ENCODE data around the gene PPARA. TPM values are rescaled to one million over a fixed set of nuclear protein-coding genes. Genes with fewer than 3 reads are reported as not detected.

PPARA gene
- total RNA-seq, 1 experiment from 2014 or later = 14.5 TPM

GRCh38 chr22:46113110-46113909 lies 37.0 kb upstream of the PPARA start:
- ChIA-PET CTCF (interaction anchor here (10.7 kb wide), 1 partner anchor 107 kb away, joined by 151 read pairs; no protein-coding TSS in a partner anchor), RAD21 (ENCODE audit: low non-redundant PET in 1 of 2, low total read pairs in 2 of 2, uncharacterized antibody in 2 of 2, unreplicated experiment in 2 of 2) (no interaction called here), POLR2A (interaction anchor here (1.5 kb wide), 1 partner anchor 107 kb away, joined by 3 read pairs; no protein-coding TSS in a partner anchor)
- no peak for ATAC-seq
- Histone ChIP-seq H3K27me3 (ENCODE audit: insufficient read depth, low read length) (no peaks in the 10 kb centered on the region), H3K4me2 (ENCODE audit: low read length) (no peak overlapping the region), H4K20me1 (ENCODE audit: insufficient read depth) (no peaks in the 10 kb centered on the region), H3K9me3 (ENCODE audit: control insufficient read depth in 1 of 2, insufficient read depth in 1 of 2, low read depth in 1 of 2, low read length in 2 of 2) (no peaks in the 10 kb centered on the region), H3K4me1 (ENCODE audit: control insufficient read depth in 1 of 2, insufficient read depth in 2 of 2, low read length in 2 of 2) (peaks cover 10 to 51% of the 10 kb centered on the region in 2 experiments; a peak in 3 of 4 replicates), H2AFZ (ENCODE audit: low read depth, low read length, poor library complexity, severe bottlenecking) (no peak overlapping the region), H3K36me3 (ENCODE audit: control insufficient read depth in 1 of 2, insufficient read depth in 2 of 2, low read length in 2 of 2) (peaks cover 5 to 23% of the 10 kb centered on the region in 2 experiments; a peak in 3 of 4 replicates), H3K4me3 (replicated peaks in 1 of 2; ENCODE audit: low read depth in 1 of 2, low read length in 2 of 2) (no peak overlapping the region), H3K27ac (ENCODE audit: low read depth, low read length) (peak overlapping the region; percentile 45; the same call in 1 of the 2 replicates), H3K9ac (ENCODE audit: low read length) (no peak overlapping the region), H3K79me2 (ENCODE audit: insufficient read depth, low read length) (no peaks in the 10 kb centered on the region), H3K9me2 (ENCODE audit: insufficient read depth) (no peaks in the 10 kb centered on the region)
- no peak for TF ChIP-seq ELF1 (IDR thresholded peaks at IDR 0.05; ENCODE audit: borderline replicate concordance, low read depth)
- intact Hi-C loops (cut with micrococcal nuclease) = no loop called here
- no peak for DNase-seq (ENCODE audit: low read depth, low spot score)
- BruUV-seq (replicated peaks) = no TSS peak

DNA sequence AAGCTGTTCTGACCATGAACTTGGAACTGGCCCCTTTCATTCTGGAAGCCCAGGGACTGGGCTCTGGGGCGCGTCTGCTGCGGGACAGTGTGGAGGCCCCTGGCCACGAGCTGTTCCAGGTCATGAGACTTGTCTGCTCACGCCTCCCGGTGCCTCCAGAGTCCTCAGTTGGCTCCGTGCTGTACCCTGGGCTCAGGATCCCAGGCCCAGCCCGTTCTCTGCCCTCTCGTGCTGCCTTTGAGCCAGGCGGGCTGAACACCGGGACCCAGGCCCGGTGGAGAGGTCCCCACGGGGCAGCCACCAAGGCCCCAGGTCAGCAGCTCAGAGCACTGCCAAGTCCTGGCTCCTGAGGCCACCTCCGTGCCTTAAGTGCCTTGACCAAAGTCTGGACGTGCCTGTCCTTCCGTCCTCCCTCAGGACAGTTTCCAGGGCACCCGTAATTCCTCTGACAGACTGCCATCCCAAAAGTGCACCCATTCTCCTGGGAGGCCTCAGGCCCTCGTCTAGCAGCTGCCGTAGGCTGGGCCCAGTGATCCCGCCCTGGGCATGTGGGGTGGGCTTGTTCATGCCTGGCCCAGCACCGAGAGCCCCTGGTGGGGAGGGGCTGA lies 36.3 kb upstream of the PPARA start:
- CTCF ChIA-PET = interaction anchor here (1.5 to 10.7 kb wide), 3 partner anchors 107 to 120 kb away, joined by 4 to 151 read pairs (median 10); no protein-coding TSS in a partner anchor
- DNase-seq (ENCODE audit: low read depth, low spot score) (no peak), ATAC-seq (no peak)
- Histone ChIP-seq H4K20me1 (ENCODE audit: insufficient read depth) (no peaks in the 10 kb centered on the region), H2AFZ (ENCODE audit: low read depth, low read length, poor library complexity, severe bottlenecking) (no peak overlapping the region), H3K4me1 (ENCODE audit: control insufficient read depth in 1 of 2, insufficient read depth in 2 of 2, low read length in 2 of 2) (peaks cover 10 to 44% of the 10 kb centered on the region in 2 experiments; a peak in 3 of 4 replicates), H3K36me3 (ENCODE audit: control insufficient read depth in 1 of 2, insufficient read depth in 2 of 2, low read length in 2 of 2) (peaks cover 5 to 23% of the 10 kb centered on the region in 2 experiments; a peak in 3 of 4 replicates), H3K9me2 (ENCODE audit: insufficient read depth) (no peaks in the 10 kb centered on the region), H3K9me3 (ENCODE audit: control insufficient read depth in 1 of 2, insufficient read depth in 1 of 2, low read depth in 1 of 2, low read length in 2 of 2) (no peaks in the 10 kb centered on the region), H3K4me2 (ENCODE audit: low read length) (no peak overlapping the region), H3K9ac (ENCODE audit: low read length) (no peak overlapping the region), H3K27ac (ENCODE audit: low read depth, low read length) (peak overlapping the region; percentile 45; the same call in 1 of the 2 replicates), H3K4me3 (replicated peaks in 1 of 2; ENCODE audit: low read depth in 1 of 2, low read length in 2 of 2) (no peak overlapping the region), H3K79me2 (ENCODE audit: insufficient read depth, low read length) (no peaks in the 10 kb centered on the region), H3K27me3 (ENCODE audit: insufficient read depth, low read length) (no peaks in the 10 kb centered on the region)
- no TSS peak for BruUV-seq (replicated peaks)
- intact Hi-C loops (cut with micrococcal nuclease) = no loop called here
- RAD21 ChIA-PET (ENCODE audit: low non-redundant PET in 1 of 2, low total read pairs in 2 of 2, uncharacterized antibody in 2 of 2, unreplicated experiment in 2 of 2) = no interaction called here
- POLR2A ChIA-PET = interaction anchor here (1.5 kb wide), 1 partner anchor 108 kb away, joined by 3 read pairs; no protein-coding TSS in a partner anchor
- TF ChIP-seq JUND (IDR thresholded peaks at IDR 0.05) = no peak
- no peak for TF ChIP-seq EZH2 (IDR thresholded peaks at IDR 0.05)
- TF ChIP-seq CBX3 (IDR thresholded peaks at IDR 0.05; ENCODE audit: low read depth) = no peak
- no peak for TF ChIP-seq EZH2phosphoT487 (IDR thresholded peaks at IDR 0.05; ENCODE audit: borderline replicate concordance)
- no peak for TF ChIP-seq SIN3A (IDR thresholded peaks at IDR 0.05; ENCODE audit: low read depth)
- TF ChIP-seq SP1 (IDR thresholded peaks at IDR 0.05; ENCODE audit: low read depth) = no peak
- TF ChIP-seq ZNF274 (IDR thresholded peaks at IDR 0.05; ENCODE audit: low read depth, low read length) = no peak
- TF ChIP-seq, protein P1, sequence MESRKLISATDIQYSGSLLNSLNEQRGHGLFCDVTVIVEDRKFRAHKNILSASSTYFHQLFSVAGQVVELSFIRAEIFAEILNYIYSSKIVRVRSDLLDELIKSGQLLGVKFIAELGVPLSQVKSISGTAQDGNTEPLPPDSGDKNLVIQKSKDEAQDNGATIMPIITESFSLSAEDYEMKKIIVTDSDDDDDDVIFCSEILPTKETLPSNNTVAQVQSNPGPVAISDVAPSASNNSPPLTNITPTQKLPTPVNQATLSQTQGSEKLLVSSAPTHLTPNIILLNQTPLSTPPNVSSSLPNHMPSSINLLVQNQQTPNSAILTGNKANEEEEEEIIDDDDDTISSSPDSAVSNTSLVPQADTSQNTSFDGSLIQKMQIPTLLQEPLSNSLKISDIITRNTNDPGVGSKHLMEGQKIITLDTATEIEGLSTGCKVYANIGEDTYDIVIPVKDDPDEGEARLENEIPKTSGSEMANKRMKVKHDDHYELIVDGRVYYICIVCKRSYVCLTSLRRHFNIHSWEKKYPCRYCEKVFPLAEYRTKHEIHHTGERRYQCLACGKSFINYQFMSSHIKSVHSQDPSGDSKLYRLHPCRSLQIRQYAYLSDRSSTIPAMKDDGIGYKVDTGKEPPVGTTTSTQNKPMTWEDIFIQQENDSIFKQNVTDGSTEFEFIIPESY (IDR thresholded peaks at IDR 0.05; ENCODE audit: extremely low read depth, insufficient replicate concordance, low read length) = no peak
- TF ChIP-seq ELF1 (IDR thresholded peaks at IDR 0.05; ENCODE audit: borderline replicate concordance, low read depth) = no peak
- TF ChIP-seq SRF (IDR thresholded peaks at IDR 0.05; ENCODE audit: low read depth) = no peak
- TF ChIP-seq, protein P2, sequence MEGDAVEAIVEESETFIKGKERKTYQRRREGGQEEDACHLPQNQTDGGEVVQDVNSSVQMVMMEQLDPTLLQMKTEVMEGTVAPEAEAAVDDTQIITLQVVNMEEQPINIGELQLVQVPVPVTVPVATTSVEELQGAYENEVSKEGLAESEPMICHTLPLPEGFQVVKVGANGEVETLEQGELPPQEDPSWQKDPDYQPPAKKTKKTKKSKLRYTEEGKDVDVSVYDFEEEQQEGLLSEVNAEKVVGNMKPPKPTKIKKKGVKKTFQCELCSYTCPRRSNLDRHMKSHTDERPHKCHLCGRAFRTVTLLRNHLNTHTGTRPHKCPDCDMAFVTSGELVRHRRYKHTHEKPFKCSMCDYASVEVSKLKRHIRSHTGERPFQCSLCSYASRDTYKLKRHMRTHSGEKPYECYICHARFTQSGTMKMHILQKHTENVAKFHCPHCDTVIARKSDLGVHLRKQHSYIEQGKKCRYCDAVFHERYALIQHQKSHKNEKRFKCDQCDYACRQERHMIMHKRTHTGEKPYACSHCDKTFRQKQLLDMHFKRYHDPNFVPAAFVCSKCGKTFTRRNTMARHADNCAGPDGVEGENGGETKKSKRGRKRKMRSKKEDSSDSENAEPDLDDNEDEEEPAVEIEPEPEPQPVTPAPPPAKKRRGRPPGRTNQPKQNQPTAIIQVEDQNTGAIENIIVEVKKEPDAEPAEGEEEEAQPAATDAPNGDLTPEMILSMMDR (IDR thresholded peaks at IDR 0.05 in 2 of 3, conservative IDR thresholded peaks at IDR 0.05 in 1 of 3; ENCODE audit: borderline replicate concordance in 1 of 3, insufficient read depth in 1 of 3, low read depth in 2 of 3, low read length in 2 of 3) = no peak
- TF ChIP-seq ZFX (IDR thresholded peaks at IDR 0.05) = no peak
- TF ChIP-seq TCF7L2 (IDR thresholded peaks at IDR 0.05; ENCODE audit: borderline replicate concordance, extremely low read depth, insufficient read depth, insufficient read length) = no peak
- no peak for TF ChIP-seq YY1 (IDR thresholded peaks at IDR 0.05; ENCODE audit: extremely low read depth, insufficient replicate concordance, low read depth, low read length)
